ENCODE results near the gene FHL3.

The FHL3 gene

GRCh38 chr1:38013227-38013622, 7.9 kb upstream of the FHL3 start:
- no peak for TF ChIP-seq CTCF (IDR thresholded peaks at IDR 0.05)

GRCh38 chr1:38012363-38013226, 7.3 kb upstream of the FHL3 start, which contains the start of gene UTP11:
UTP11 (plus strand) TSS chr1:38012734; CDS start chr1:38012803, 69 bp downstream.
- no peak for TF ChIP-seq CTCF (IDR thresholded peaks at IDR 0.05)

- TF ChIP-seq CTCF (IDR thresholded peaks at IDR 0.05): no peak
Observed at GRCh38 chr1:38009841-38010180, 4.5 kb upstream of the FHL3 start.

GRCh38 chr1:38009088-38009840, 4.0 kb upstream of the FHL3 start:
- no peak for TF ChIP-seq CTCF (IDR thresholded peaks at IDR 0.05)

- TF ChIP-seq CTCF (IDR thresholded peaks at IDR 0.05): no peak
Observed at GRCh38 chr1:38006008-38006828, 904 bp upstream of the FHL3 start.

GRCh38 chr1:38004284-38005108, 818 bp downstream of the FHL3 start:
- TF ChIP-seq CTCF (IDR thresholded peaks at IDR 0.05): no peak

Data from LNCAP (cell line).